PC-9 (cell line): Measurements from ENCODE around the gene RBM12. TPM values are rescaled to one million over a fixed set of nuclear protein-coding genes. Genes with fewer than 3 reads are reported as not detected.

Experiments used
- BruUV-seq: library from RNA; stranded (reverse); fragments of 400-500 nt; replicated peaks from 2 replicates; lab custom pipeline; 2021; lab: Mats Ljungman, UMichigan
- CTCF ChIA-PET: fragments of 300-600 bp; sonication (Branson Sonifier 250); formaldehyde crosslinking; loops from one replicate; lab custom pipeline; 2022; ENCODE audit warnings: antibody characterized with exemption; lab: Charles Lee
- POLR2A ChIA-PET: fragments of 300-600 bp; sonication (Branson Sonifier 250); formaldehyde crosslinking; loops from one replicate; lab custom pipeline; 2022; ENCODE audit warnings: antibody characterized with exemption; ENCODE audit not compliant: unreplicated experiment; lab: Charles Lee
- DNase-seq, 2 experiments: peaks; one replicate each; pipeline versions ENCODE4 v3.0.0 to v3.0.0-alpha.2; 2015 to 2022; ENCODE audit warnings: mixed read lengths in 1 of 2
- H2AFZ ChIP-seq: fragments of 200-600 bp; sonication (generic); 2 replicates; pipeline ENCODE4 v1.8.1; 2017; ENCODE audit warnings: antibody characterized with exemption
- H3F3A ChIP-seq: fragments of 200-600 bp; sonication (generic); 2 replicates; pipeline ENCODE4 v1.8.1; 2017; ENCODE audit warnings: antibody characterized with exemption, mild to moderate bottlenecking, low read depth; ENCODE audit not compliant: insufficient read depth
- H3K27ac ChIP-seq: fragments of 200-600 bp; sonication (generic); 2 replicates; pipeline ENCODE4 v1.6.1; 2016; ENCODE audit warnings: mixed run types
- H3K27me3 ChIP-seq: fragments of 200-600 bp; sonication (generic); 2 replicates; pipeline ENCODE4 v1.6.1; 2016; ENCODE audit warnings: low read depth, mixed run types; ENCODE audit not compliant: insufficient read depth
- H3K36me3 ChIP-seq: fragments of 200-600 bp; sonication (generic); 2 replicates; pipeline ENCODE4 v1.6.1; 2016; ENCODE audit warnings: low read depth, mixed run types
- H3K4me1 ChIP-seq: fragments of 200-600 bp; sonication (generic); replicated peaks from 2 replicates; pipeline ENCODE4 v1.6.1; 2016; ENCODE audit warnings: mixed run types; ENCODE audit not compliant: insufficient read depth
- H3K4me2 ChIP-seq: fragments of 200-600 bp; sonication (generic); 2 replicates; pipeline ENCODE4 v1.6.1; 2017; ENCODE audit warnings: mixed run types
- H3K4me3 ChIP-seq: fragments of 200-600 bp; sonication (generic); 2 replicates; pipeline ENCODE4 v1.6.1; 2016; ENCODE audit warnings: mixed run types
- H3K79me2 ChIP-seq: fragments of 200-600 bp; sonication (generic); 2 replicates; pipeline ENCODE4 v1.6.1; 2017; ENCODE audit warnings: low read depth, mixed run types
- H3K9me2 ChIP-seq: fragments of 200-600 bp; sonication (generic); 2 replicates; pipeline ENCODE4 v1.8.1; 2017; ENCODE audit warnings: mild to moderate bottlenecking; ENCODE audit not compliant: insufficient read depth
- H3K9me3 ChIP-seq: fragments of 200-600 bp; sonication (generic); 2 replicates; pipeline ENCODE4 v1.8.1; 2016; ENCODE audit warnings: low read depth; ENCODE audit not compliant: insufficient read depth
- H4K20me1 ChIP-seq: fragments of 200-600 bp; sonication (generic); 2 replicates; pipeline ENCODE4 v1.8.1; 2017; ENCODE audit not compliant: insufficient read depth
- CTCF ChIP-seq: fragments of 200-600 bp; sonication (generic); conservative IDR thresholded peaks from 2 replicates; pipeline ENCODE4 v1.6.1; 2017; ENCODE audit warnings: mixed run types, antibody characterized with exemption, mild to moderate bottlenecking, moderate library complexity
- EZH2 ChIP-seq: fragments of 200-600 bp; sonication (generic); IDR thresholded peaks from 2 replicates; pipeline ENCODE4 v1.8.0; 2017; ENCODE audit warnings: antibody characterized with exemption, low read depth
- intact Hi-C: fragments of 100-400 bp; cut with micrococcal nuclease; formaldehyde crosslinking; loops from one replicate; pipeline ENCODE4 v1.10.0; 2022; ENCODE audit not compliant: unreplicated experiment
- total RNA-seq: library from RNA; stranded (reverse); gene quantifications from 2 replicates; pipeline ENCODE4 v1.2.3, GENCODE V29; 2021

Gene RBM12
- total RNA-seq, 1 experiment from 2014 or later: 81.2 TPM

- intact Hi-C loops: no loop called here
- TF ChIP-seq CTCF: no peak
- no peak for TF ChIP-seq EZH2
- Histone ChIP-seq H3K27me3 (no peaks in the 10 kb centered on the region), H3K36me3 (peaks cover 80% of the 10 kb centered on the region), H3K9me3 (no peaks in the 10 kb centered on the region), H2AFZ (no peak overlapping the region), H3K4me3 (no peak overlapping the region), H3K9me2 (no peaks in the 10 kb centered on the region), H3K79me2 (peaks cover 71% of the 10 kb centered on the region), H3K4me2 (no peak overlapping the region), H3K4me1 (no peaks in the 10 kb centered on the region), H3K27ac (no peak overlapping the region), H3F3A (peaks cover 95% of the 10 kb centered on the region), H4K20me1 (peaks cover 94% of the 10 kb centered on the region)
- no peak for DNase-seq
- no TSS peak for BruUV-seq
- POLR2A ChIA-PET: no interaction called here
- CTCF ChIA-PET: no interaction called here
Observed at GRCh38 chr20:35711588-35712209, 47.0 kb upstream of the RBM12 start.

GRCh38 chr20:35710884-35711587 lies 46.3 kb upstream of the RBM12 start:
- Histone ChIP-seq H3K36me3 (peaks cover 79% of the 10 kb centered on the region), H3K4me3 (no peak overlapping the region), H3K9me2 (no peaks in the 10 kb centered on the region), H3F3A (peaks cover 95% of the 10 kb centered on the region), H3K27ac (no peak overlapping the region), H3K79me2 (peaks cover 71% of the 10 kb centered on the region), H2AFZ (no peak overlapping the region), H3K4me1 (no peaks in the 10 kb centered on the region), H3K4me2 (no peak overlapping the region), H3K27me3 (no peaks in the 10 kb centered on the region), H4K20me1 (peaks cover 94% of the 10 kb centered on the region), H3K9me3 (no peaks in the 10 kb centered on the region)
- no peak for DNase-seq
- intact Hi-C loops: no loop called here
- TF ChIP-seq EZH2: no peak
- POLR2A ChIA-PET: no interaction called here
- BruUV-seq: no TSS peak
- CTCF ChIA-PET: no interaction called here

GRCh38 chr20:35710039-35710438 lies 45.3 kb upstream of the RBM12 start:
- peaks cover 68% of the 10 kb centered on the region for H3K79me2 ChIP-seq
- ChIA-PET POLR2A (interaction anchor here (0.6 to 0.7 kb wide), 2 partner anchors 18 to 27 kb away, joined by 5 to 19 read pairs; no protein-coding TSS in a partner anchor), CTCF (no interaction called here)
- BruUV-seq: no TSS peak
- no peaks in the 10 kb centered on the region for H3K9me3 ChIP-seq
- H4K20me1 ChIP-seq: peaks cover 94% of the 10 kb centered on the region
- no peaks in the 10 kb centered on the region for H3K27me3 ChIP-seq
- H3K4me1 ChIP-seq: no peaks in the 10 kb centered on the region
- peaks cover 97% of the 10 kb centered on the region for H3F3A ChIP-seq
- DNase-seq: no peak
- intact Hi-C loops: no loop called here
- no peaks in the 10 kb centered on the region for H3K9me2 ChIP-seq
- H3K4me2 ChIP-seq: no peak overlapping the region
- no peak overlapping the region for H2AFZ ChIP-seq
- H3K36me3 ChIP-seq: peaks cover 82% of the 10 kb centered on the region
- no peak overlapping the region for H3K27ac ChIP-seq
- TF ChIP-seq CTCF (no peak), EZH2 (no peak)
- no peak overlapping the region for H3K4me3 ChIP-seq
